Cardiac fibroblast (primary cell): ENCODE results near the gene PPP2R5D.
"Not testable (repeated sequence)": the region's sequence is repeated elsewhere in the genome, so short reads cannot be mapped to it uniquely, and the experiment has no call there.

Experiments
- DNase-seq, 2 donors: peaks; one replicate each; pipeline versions ENCODE4 v3.0.0 to v3.0.0-alpha.2; 2010; ENCODE audit warnings: low read depth in 2 of 2
- H3K4me3 ChIP-seq, 2 donors: replicated peaks in 1 of 2; 1 replicate in 1 of 2; 2 replicates in 1 of 2; pipeline ENCODE4 v1.5.1; 2011; ENCODE audit warnings: low read depth in 2 of 2, low read length in 2 of 2, mild to moderate bottlenecking in 2 of 2, moderate library complexity in 1 of 2
- CTCF ChIP-seq: IDR thresholded peaks from one replicate; pipeline ENCODE4 v1.5.1; 2011; ENCODE audit warnings: low read depth, mild to moderate bottlenecking, low read length, inconsistent platforms

Gene PPP2R5D

GRCh38 chr6:42939810-42940167 lies 44.6 kb upstream of the PPP2R5D start:
- no peak overlapping the region for H3K4me3 ChIP-seq
- no peak for DNase-seq
- TF ChIP-seq CTCF = no peak

GRCh38 chr6:42940493-42941045 lies 43.8 kb upstream of the PPP2R5D start:
- no peak overlapping the region for H3K4me3 ChIP-seq
- no peak for DNase-seq
- TF ChIP-seq CTCF = no peak

- DNase-seq, H3K4me3 ChIP-seq: not testable (repeated sequence)
Measured at GRCh38 chr6:42941356-42941755, 43.0 kb upstream of the PPP2R5D start.

GRCh38 chr6:42942444-42942843 lies 41.9 kb upstream of the PPP2R5D start:
- no peak overlapping the region for H3K4me3 ChIP-seq
- no peak for TF ChIP-seq CTCF
- DNase-seq = no peak

GRCh38 chr6:42947950-42948349 lies 36.4 kb upstream of the PPP2R5D start:
- TF ChIP-seq CTCF = no peak
- H3K4me3 ChIP-seq = no peak overlapping the region
- no peak for DNase-seq

- no peak for TF ChIP-seq CTCF
- no peak overlapping the region for H3K4me3 ChIP-seq
- no peak for DNase-seq
Measured at GRCh38 chr6:42952389-42952788, 32.0 kb upstream of the PPP2R5D start.

GRCh38 chr6:42954405-42954804 lies 30.0 kb upstream of the PPP2R5D start:
- not testable (repeated sequence) for H3K4me3 ChIP-seq, DNase-seq

GRCh38 chr6:42958125-42958524 lies 26.2 kb upstream of the PPP2R5D start:
- peak in 1 of 2 donors; percentile 29 for DNase-seq
- TF ChIP-seq CTCF = no peak
- no peak overlapping the region for H3K4me3 ChIP-seq
